WTC11 (cell line): ENCODE measurements around the gene RBM38. TPM values are rescaled to one million over a fixed set of nuclear protein-coding genes. Genes with fewer than 3 reads are reported as not detected.

ENCODE experiments used
- ATAC-seq: fragments of 200-7000 bp; cut with Tn5 transposase; 2 replicates; pipeline ENCODE4 v1.10.0; 2021; ENCODE audit warnings: mild to moderate bottlenecking, moderate library complexity
- CTCF ChIA-PET: fragments of 300-600 bp; sonication (Branson Sonifier 250); formaldehyde crosslinking; loops from one replicate; lab custom pipeline; 2021; ENCODE audit warnings: antibody characterized with exemption; lab: Charles Lee
- POLR2A ChIA-PET: fragments of 350-600 bp; sonication (Branson Sonifier 250); formaldehyde crosslinking; loops from one replicate; lab custom pipeline; 2021; ENCODE audit warnings: antibody characterized with exemption; lab: Charles Lee
- DNase-seq: peaks from one replicate; pipeline ENCODE4 v3.0.0; 2021; ENCODE audit warnings: low spot score
- H3K27ac Mint-ChIP-seq: 2 replicates; pipeline ENCODE4 v1.8.0; 2021; ENCODE audit warnings: mixed read lengths
- H3K27me3 Mint-ChIP-seq: 2 replicates; pipeline ENCODE4 v1.8.0; 2021; ENCODE audit warnings: low read depth, mild to moderate bottlenecking, moderate library complexity, mixed read lengths
- H3K36me3 Mint-ChIP-seq: 2 replicates; pipeline ENCODE4 v1.8.0; 2021; ENCODE audit warnings: mixed read lengths
- H3K4me1 Mint-ChIP-seq: 2 replicates; pipeline ENCODE4 v1.8.0; 2022; ENCODE audit warnings: mixed read lengths
- H3K4me3 Mint-ChIP-seq: 2 replicates; pipeline ENCODE4 v1.8.0; 2021; ENCODE audit warnings: mild to moderate bottlenecking, moderate library complexity, mixed read lengths
- H3K9me3 Mint-ChIP-seq: 2 replicates; pipeline ENCODE4 v1.8.0; 2021; ENCODE audit warnings: mixed read lengths
- ELF4 ChIP-seq: sonication (generic); formaldehyde crosslinking; IDR thresholded peaks from 2 replicates; pipeline ENCODE4 v1.8.1; 2022; ENCODE audit warnings: low read depth, mild to moderate bottlenecking, moderate library complexity, missing genetic modification reagents
- ESRRA ChIP-seq: sonication (generic); formaldehyde crosslinking; IDR thresholded peaks from 2 replicates; pipeline ENCODE4 v1.8.1; 2022; ENCODE audit warnings: mild to moderate bottlenecking, missing genetic modification reagents, borderline replicate concordance
- ETV6 ChIP-seq: sonication (generic); formaldehyde crosslinking; IDR thresholded peaks from 2 replicates; pipeline ENCODE4 v1.8.1; 2022; ENCODE audit warnings: mild to moderate bottlenecking, missing genetic modification reagents
- FOXP1 ChIP-seq: sonication (generic); formaldehyde crosslinking; IDR thresholded peaks from 2 replicates; pipeline ENCODE4 v1.8.0; 2022; ENCODE audit warnings: missing genetic modification reagents, mild to moderate bottlenecking, moderate library complexity, borderline replicate concordance
- JUN ChIP-seq: sonication (generic); formaldehyde crosslinking; IDR thresholded peaks from 2 replicates; pipeline ENCODE4 v1.8.0; 2023; ENCODE audit warnings: mild to moderate bottlenecking, missing genetic modification reagents
- NR2C2 ChIP-seq: sonication (generic); formaldehyde crosslinking; IDR thresholded peaks from 2 replicates; pipeline ENCODE4 v1.8.0; 2022; ENCODE audit warnings: mild to moderate bottlenecking, missing genetic modification reagents
- OVOL2 ChIP-seq: fragments of 250-450 bp; sonication (Bioruptor Pico); IDR thresholded peaks from 2 replicates; pipeline ENCODE4 v1.9.0; 2021; ENCODE audit warnings: mild to moderate bottlenecking, borderline replicate concordance
- PRRX2 ChIP-seq: fragments of 250-450 bp; sonication (Bioruptor Pico); IDR thresholded peaks from 2 replicates; pipeline ENCODE4 v1.8.0; 2021; ENCODE audit warnings: mild to moderate bottlenecking
- RORB ChIP-seq: fragments of 250-450 bp; sonication (Bioruptor Pico); IDR thresholded peaks from 2 replicates; pipeline ENCODE4 v1.9.0; 2021; ENCODE audit warnings: mild to moderate bottlenecking
- ZNF396 ChIP-seq: fragments of 250-450 bp; sonication (Bioruptor Pico); IDR thresholded peaks from 2 replicates; pipeline ENCODE4 v1.8.0; 2021; ENCODE audit warnings: mild to moderate bottlenecking, moderate library complexity, borderline replicate concordance
- total RNA-seq: library from RNA; stranded (reverse); gene quantifications from 3 replicates; pipeline ENCODE4 v1.2.3, GENCODE V29; 2021
- TF ChIP-seq, protein P1 (sequence below): sonication (generic); formaldehyde crosslinking; IDR thresholded peaks from 2 replicates; pipeline ENCODE4 v1.8.1; 2022; ENCODE audit warnings: low read depth, mild to moderate bottlenecking, moderate library complexity, missing genetic modification reagents, borderline replicate concordance
- TF ChIP-seq, protein P2 (sequence below): sonication (generic); formaldehyde crosslinking; IDR thresholded peaks from 2 replicates; pipeline ENCODE4 v1.8.1; 2023; ENCODE audit warnings: mild to moderate bottlenecking, missing genetic modification reagents
- TF ChIP-seq, protein P3 (sequence below): sonication (generic); formaldehyde crosslinking; IDR thresholded peaks from 2 replicates; pipeline ENCODE4 v1.8.0; 2023; ENCODE audit warnings: missing genetic modification reagents
- TF ChIP-seq, protein P4 (sequence below): sonication (generic); formaldehyde crosslinking; IDR thresholded peaks from 2 replicates; pipeline ENCODE4 v1.8.1; 2022; ENCODE audit warnings: mild to moderate bottlenecking, moderate library complexity, missing genetic modification reagents
- TF ChIP-seq, protein P5 (sequence below): fragments of 200-600 bp; IDR thresholded peaks from 2 replicates; pipeline ENCODE4 v1.8.0; 2022; ENCODE audit warnings: antibody characterized with exemption
- TF ChIP-seq, protein P6 (sequence below): fragments of 250-450 bp; sonication (Bioruptor Pico); IDR thresholded peaks from 2 replicates; pipeline ENCODE4 v1.8.0; 2021; ENCODE audit warnings: mild to moderate bottlenecking

The RBM38 gene
- total RNA-seq, 1 experiment from 2014 or later: 69.0 TPM

DNA sequence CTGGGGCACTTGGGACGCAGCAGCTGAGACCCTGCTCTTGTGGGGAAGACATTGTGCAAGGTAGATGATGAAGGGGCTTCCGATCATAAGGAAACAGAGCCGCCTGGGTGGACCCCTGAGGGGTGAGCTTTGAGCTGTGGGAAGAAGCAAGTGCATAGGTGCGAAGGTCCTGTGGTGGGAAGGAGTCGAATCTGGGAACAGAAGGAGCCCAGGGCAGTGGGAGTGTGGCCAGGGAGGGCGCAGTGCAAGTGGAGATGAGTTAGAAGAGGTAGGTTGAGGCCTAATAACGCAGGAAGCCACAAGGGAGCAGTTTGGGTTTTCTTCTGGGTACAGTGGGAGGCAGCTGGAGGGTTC is 10.3 kb downstream of the RBM38 start:
- no peak overlapping the region for H3K4me3 Mint-ChIP-seq
- H3K36me3 Mint-ChIP-seq: peaks cover 49% of the 10 kb centered on the region
- peak overlapping the region; percentile 82 for H3K27ac Mint-ChIP-seq
- ATAC-seq: no peak
- peaks cover 6% of the 10 kb centered on the region for H3K4me1 Mint-ChIP-seq
- TF ChIP-seq PRRX2 (CRISPR knock-in tag): no peak
- TF ChIP-seq, protein P1, sequence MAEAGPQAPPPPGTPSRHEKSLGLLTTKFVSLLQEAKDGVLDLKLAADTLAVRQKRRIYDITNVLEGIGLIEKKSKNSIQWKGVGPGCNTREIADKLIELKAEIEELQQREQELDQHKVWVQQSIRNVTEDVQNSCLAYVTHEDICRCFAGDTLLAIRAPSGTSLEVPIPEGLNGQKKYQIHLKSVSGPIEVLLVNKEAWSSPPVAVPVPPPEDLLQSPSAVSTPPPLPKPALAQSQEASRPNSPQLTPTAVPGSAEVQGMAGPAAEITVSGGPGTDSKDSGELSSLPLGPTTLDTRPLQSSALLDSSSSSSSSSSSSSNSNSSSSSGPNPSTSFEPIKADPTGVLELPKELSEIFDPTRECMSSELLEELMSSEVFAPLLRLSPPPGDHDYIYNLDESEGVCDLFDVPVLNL: no peak
- H3K9me3 Mint-ChIP-seq: no peaks in the 10 kb centered on the region
- POLR2A ChIA-PET: no interaction called here
- DNase-seq: no peak
- CTCF ChIA-PET: interaction anchor here (1.9 kb wide), 1 partner anchor 97 kb away, joined by 7 read pairs; no protein-coding TSS in a partner anchor
- no peaks in the 10 kb centered on the region for H3K27me3 Mint-ChIP-seq

DNA sequence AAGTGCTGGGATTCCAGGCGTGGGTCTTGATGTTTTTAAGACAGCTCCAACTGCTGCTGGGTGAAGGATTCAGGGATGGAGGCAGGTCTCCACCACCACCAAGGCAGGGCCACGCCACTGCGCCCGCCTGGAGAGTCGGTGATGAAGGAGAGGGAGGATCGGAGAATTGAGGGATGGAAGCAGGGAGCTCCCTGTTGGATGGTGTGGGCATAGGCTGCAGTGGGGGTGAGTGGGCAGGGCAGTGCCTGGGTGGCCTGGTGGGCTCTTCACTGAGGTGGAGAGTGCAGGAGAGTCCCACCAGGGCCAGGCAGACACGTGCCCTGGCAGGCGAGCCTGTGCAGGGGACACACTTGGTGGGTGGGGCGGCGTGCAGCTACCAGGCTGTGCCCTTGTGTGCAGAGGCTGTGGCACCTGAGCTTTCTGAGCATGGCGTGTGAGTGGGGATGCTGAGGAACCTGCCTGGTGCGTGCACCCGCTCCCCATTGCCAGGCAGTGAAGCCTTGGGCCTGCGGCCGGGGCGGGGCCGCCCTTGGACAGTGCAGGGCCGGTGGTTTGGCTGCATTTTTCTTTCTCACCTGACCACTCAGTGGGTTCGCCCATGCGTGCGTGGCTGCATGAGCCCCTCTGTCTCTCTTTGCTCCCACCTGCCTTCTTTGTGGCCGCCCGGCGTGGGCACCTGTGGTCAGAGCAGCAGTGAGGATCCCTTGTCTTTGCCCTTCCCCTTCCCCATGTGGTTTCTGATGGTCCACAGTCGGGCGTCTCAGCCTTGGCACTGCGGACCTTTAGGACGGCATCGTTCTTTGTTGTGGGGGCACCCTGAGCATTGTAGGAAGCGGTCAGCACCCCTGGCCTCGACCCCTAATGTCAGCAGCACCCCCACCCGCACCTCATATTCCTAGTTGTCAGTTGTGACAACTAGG is 11.3 kb downstream of the RBM38 start:
- TF ChIP-seq, protein P2, sequence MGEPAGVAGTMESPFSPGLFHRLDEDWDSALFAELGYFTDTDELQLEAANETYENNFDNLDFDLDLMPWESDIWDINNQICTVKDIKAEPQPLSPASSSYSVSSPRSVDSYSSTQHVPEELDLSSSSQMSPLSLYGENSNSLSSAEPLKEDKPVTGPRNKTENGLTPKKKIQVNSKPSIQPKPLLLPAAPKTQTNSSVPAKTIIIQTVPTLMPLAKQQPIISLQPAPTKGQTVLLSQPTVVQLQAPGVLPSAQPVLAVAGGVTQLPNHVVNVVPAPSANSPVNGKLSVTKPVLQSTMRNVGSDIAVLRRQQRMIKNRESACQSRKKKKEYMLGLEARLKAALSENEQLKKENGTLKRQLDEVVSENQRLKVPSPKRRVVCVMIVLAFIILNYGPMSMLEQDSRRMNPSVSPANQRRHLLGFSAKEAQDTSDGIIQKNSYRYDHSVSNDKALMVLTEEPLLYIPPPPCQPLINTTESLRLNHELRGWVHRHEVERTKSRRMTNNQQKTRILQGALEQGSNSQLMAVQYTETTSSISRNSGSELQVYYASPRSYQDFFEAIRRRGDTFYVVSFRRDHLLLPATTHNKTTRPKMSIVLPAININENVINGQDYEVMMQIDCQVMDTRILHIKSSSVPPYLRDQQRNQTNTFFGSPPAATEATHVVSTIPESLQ: no peak
- TF ChIP-seq ETV6 (CRISPR knock-in tag) (no peak), NR2C2 (CRISPR knock-in tag) (no peak), ELF4 (CRISPR knock-in tag) (no peak), OVOL2 (CRISPR knock-in tag) (no peak), JUN (CRISPR knock-in tag) (no peak), RORB (CRISPR knock-in tag) (no peak), FOXP1 (no peak), ESRRA (CRISPR knock-in tag) (no peak), ZNF396 (CRISPR knock-in tag) (no peak)
- TF ChIP-seq, protein P3, sequence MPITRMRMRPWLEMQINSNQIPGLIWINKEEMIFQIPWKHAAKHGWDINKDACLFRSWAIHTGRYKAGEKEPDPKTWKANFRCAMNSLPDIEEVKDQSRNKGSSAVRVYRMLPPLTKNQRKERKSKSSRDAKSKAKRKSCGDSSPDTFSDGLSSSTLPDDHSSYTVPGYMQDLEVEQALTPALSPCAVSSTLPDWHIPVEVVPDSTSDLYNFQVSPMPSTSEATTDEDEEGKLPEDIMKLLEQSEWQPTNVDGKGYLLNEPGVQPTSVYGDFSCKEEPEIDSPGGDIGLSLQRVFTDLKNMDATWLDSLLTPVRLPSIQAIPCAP (CRISPR knock-in tag): no peak
- TF ChIP-seq, protein P4, sequence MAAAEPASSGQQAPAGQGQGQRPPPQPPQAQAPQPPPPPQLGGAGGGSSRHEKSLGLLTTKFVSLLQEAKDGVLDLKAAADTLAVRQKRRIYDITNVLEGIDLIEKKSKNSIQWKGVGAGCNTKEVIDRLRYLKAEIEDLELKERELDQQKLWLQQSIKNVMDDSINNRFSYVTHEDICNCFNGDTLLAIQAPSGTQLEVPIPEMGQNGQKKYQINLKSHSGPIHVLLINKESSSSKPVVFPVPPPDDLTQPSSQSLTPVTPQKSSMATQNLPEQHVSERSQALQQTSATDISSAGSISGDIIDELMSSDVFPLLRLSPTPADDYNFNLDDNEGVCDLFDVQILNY (CRISPR knock-in tag): no peak
- TF ChIP-seq, protein P5, sequence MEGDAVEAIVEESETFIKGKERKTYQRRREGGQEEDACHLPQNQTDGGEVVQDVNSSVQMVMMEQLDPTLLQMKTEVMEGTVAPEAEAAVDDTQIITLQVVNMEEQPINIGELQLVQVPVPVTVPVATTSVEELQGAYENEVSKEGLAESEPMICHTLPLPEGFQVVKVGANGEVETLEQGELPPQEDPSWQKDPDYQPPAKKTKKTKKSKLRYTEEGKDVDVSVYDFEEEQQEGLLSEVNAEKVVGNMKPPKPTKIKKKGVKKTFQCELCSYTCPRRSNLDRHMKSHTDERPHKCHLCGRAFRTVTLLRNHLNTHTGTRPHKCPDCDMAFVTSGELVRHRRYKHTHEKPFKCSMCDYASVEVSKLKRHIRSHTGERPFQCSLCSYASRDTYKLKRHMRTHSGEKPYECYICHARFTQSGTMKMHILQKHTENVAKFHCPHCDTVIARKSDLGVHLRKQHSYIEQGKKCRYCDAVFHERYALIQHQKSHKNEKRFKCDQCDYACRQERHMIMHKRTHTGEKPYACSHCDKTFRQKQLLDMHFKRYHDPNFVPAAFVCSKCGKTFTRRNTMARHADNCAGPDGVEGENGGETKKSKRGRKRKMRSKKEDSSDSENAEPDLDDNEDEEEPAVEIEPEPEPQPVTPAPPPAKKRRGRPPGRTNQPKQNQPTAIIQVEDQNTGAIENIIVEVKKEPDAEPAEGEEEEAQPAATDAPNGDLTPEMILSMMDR: no peak
- TF ChIP-seq, protein P6, sequence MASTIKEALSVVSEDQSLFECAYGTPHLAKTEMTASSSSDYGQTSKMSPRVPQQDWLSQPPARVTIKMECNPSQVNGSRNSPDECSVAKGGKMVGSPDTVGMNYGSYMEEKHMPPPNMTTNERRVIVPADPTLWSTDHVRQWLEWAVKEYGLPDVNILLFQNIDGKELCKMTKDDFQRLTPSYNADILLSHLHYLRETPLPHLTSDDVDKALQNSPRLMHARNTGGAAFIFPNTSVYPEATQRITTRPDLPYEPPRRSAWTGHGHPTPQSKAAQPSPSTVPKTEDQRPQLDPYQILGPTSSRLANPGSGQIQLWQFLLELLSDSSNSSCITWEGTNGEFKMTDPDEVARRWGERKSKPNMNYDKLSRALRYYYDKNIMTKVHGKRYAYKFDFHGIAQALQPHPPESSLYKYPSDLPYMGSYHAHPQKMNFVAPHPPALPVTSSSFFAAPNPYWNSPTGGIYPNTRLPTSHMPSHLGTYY: no peak
- TF ChIP-seq, protein P1: no peak
- peaks cover 6% of the 10 kb centered on the region for H3K4me1 Mint-ChIP-seq
- no peaks in the 10 kb centered on the region for H3K27me3 Mint-ChIP-seq
- no peaks in the 10 kb centered on the region for H3K9me3 Mint-ChIP-seq
- ATAC-seq (no peak), DNase-seq (no peak)
- no peak overlapping the region; the same call in 1 of the 2 replicates for H3K27ac Mint-ChIP-seq
- ChIA-PET POLR2A (no interaction called here), CTCF (interaction anchor here (0.5 to 0.9 kb wide), 2 partner anchors 80 to 96 kb away, joined by 3 to 4 read pairs; no protein-coding TSS in a partner anchor)
- H3K4me3 Mint-ChIP-seq: no peak overlapping the region
- H3K36me3 Mint-ChIP-seq: peaks cover 43% of the 10 kb centered on the region
